Measurements from ENCODE around the gene ARID3A.

GRCh38 chr19:904545-904944 is 21.3 kb upstream of the ARID3A start:
- TF ChIP-seq EZH2 (IDR thresholded peaks at IDR 0.05; ENCODE audit: insufficient read depth, poor library complexity, severe bottlenecking): no peak
- no peak for TF ChIP-seq EZH2phosphoT487 (IDR thresholded peaks at IDR 0.05; ENCODE audit: insufficient read depth, low read depth)
